ENCODE results near the gene ORM1.

DNA sequence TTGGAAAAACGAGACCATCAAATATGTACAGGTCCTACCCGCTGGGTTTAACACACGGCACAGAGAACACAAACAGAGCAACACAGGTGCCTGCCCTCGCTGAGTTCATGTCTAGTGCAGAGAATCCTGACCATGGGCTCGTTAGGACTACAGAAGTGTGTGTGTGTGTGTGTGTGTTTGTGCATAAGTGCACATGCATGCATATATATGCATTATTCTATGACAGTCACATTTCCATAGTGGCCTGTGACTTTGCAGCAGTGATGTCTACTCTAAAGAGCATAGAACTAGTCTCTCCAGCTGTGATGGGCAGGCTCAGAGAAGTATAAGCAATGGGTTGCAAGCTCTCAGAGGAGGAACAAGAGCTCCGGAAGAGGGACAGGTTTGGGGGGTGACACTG, 34.5 kb downstream of the ORM1 start:
- TF ChIP-seq KLF7 (tag by site-specific recombination; IDR thresholded peaks at IDR 0.05; ENCODE audit: borderline replicate concordance) (no peak), ZNF747 (tag by site-specific recombination; IDR thresholded peaks at IDR 0.05) (no peak), ZFHX2 (tag by site-specific recombination; conservative IDR thresholded peaks at IDR 0.05) (no peak), ZNF514 (tag by site-specific recombination; IDR thresholded peaks at IDR 0.05) (no peak), YY1 (tag by site-specific recombination; IDR thresholded peaks at IDR 0.05) (no peak), TRIM28 (IDR thresholded peaks at IDR 0.05; ENCODE audit: borderline replicate concordance, low read length) (no peak), ZNF274 (IDR thresholded peaks at IDR 0.05; ENCODE audit: low read length) (no peak), ZNF274 (tag by site-specific recombination; IDR thresholded peaks at IDR 0.05; ENCODE audit: borderline replicate concordance) (no peak), ZNF707 (tag by site-specific recombination; IDR thresholded peaks at IDR 0.05) (no peak), ZBTB48 (tag by site-specific recombination; IDR thresholded peaks at IDR 0.05) (no peak)
- TF ChIP-seq, protein P1, sequence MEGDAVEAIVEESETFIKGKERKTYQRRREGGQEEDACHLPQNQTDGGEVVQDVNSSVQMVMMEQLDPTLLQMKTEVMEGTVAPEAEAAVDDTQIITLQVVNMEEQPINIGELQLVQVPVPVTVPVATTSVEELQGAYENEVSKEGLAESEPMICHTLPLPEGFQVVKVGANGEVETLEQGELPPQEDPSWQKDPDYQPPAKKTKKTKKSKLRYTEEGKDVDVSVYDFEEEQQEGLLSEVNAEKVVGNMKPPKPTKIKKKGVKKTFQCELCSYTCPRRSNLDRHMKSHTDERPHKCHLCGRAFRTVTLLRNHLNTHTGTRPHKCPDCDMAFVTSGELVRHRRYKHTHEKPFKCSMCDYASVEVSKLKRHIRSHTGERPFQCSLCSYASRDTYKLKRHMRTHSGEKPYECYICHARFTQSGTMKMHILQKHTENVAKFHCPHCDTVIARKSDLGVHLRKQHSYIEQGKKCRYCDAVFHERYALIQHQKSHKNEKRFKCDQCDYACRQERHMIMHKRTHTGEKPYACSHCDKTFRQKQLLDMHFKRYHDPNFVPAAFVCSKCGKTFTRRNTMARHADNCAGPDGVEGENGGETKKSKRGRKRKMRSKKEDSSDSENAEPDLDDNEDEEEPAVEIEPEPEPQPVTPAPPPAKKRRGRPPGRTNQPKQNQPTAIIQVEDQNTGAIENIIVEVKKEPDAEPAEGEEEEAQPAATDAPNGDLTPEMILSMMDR (tag by site-specific recombination; IDR thresholded peaks at IDR 0.05) = no peak

Measured in HEK293 (cell line).